Osteoblast (primary cell): ENCODE data around the gene PSAP. TPM values are rescaled to one million over a fixed set of nuclear protein-coding genes. Genes with fewer than 3 reads are reported as not detected.

Source experiments
- DNase-seq: peaks from one replicate; pipeline ENCODE4 v3.0.0; 2011; ENCODE audit warnings: low spot score, mixed read lengths; ENCODE audit not compliant: insufficient read length; ENCODE audit errors: missing footprints
- H2AFZ ChIP-seq: 2 replicates; pipeline ENCODE4 v1.6.0; 2011; ENCODE audit warnings: mild to moderate bottlenecking, low read length
- H3K27ac ChIP-seq: 2 replicates; pipeline ENCODE4 v1.5.1; 2011; ENCODE audit warnings: mild to moderate bottlenecking, low read depth, low read length, moderate library complexity
- H3K27me3 ChIP-seq: 2 replicates; pipeline ENCODE4 v1.6.0; 2012; ENCODE audit warnings: mild to moderate bottlenecking, control low read depth, inconsistent platforms, low read length, moderate library complexity; ENCODE audit not compliant: insufficient read depth
- H3K36me3 ChIP-seq: 2 replicates; pipeline ENCODE4 v1.5.1; 2011; ENCODE audit warnings: mild to moderate bottlenecking, low read length, control low read depth, moderate library complexity; ENCODE audit not compliant: insufficient read depth
- H3K4me1 ChIP-seq: 2 replicates; pipeline ENCODE4 v1.5.1; 2011; ENCODE audit warnings: mild to moderate bottlenecking, low read length, control low read depth, moderate library complexity; ENCODE audit not compliant: insufficient read depth
- H3K4me2 ChIP-seq: 2 replicates; pipeline ENCODE4 v1.6.0; 2011; ENCODE audit warnings: mild to moderate bottlenecking, low read length; ENCODE audit not compliant: insufficient read depth
- H3K4me3 ChIP-seq: fragments of 200-600 bp; sonication (generic); 3 replicates; pipeline ENCODE4 v1.5.1; 2012; ENCODE audit warnings: mild to moderate bottlenecking, low read length, inconsistent platforms; ENCODE audit not compliant: insufficient read depth
- H3K79me2 ChIP-seq: 2 replicates; pipeline ENCODE4 v1.6.0; 2012; ENCODE audit warnings: mild to moderate bottlenecking, low read length, control low read depth, inconsistent platforms; ENCODE audit not compliant: insufficient read depth
- H3K9me3 ChIP-seq: 2 replicates; pipeline ENCODE4 v1.5.1; 2011; ENCODE audit warnings: low read depth, low read length, control low read depth
- H4K20me1 ChIP-seq: 2 replicates; pipeline ENCODE4 v1.6.0; 2012; ENCODE audit warnings: mild to moderate bottlenecking, low read length, control low read depth; ENCODE audit not compliant: insufficient read depth
- CTCF ChIP-seq: IDR thresholded peaks from 2 replicates; pipeline ENCODE4 v1.5.1; 2011; ENCODE audit warnings: mild to moderate bottlenecking, low read depth, low read length, moderate library complexity; ENCODE audit errors: extremely low read depth
- total RNA-seq: library from RNA; depleted of rRNA; stranded (reverse); fragments of >200 nt; gene quantifications from 2 replicates; pipeline ENCODE4 v1.2.3, GENCODE V29; 2012

Gene PSAP
- total RNA-seq, 1 donor, result 1,391 TPM

- no peaks in the 10 kb centered on the region for H3K36me3 ChIP-seq
- no peak for TF ChIP-seq CTCF
- no peaks in the 10 kb centered on the region for H3K4me1 ChIP-seq
- no peak overlapping the region for H2AFZ ChIP-seq
- no peaks in the 10 kb centered on the region for H3K79me2 ChIP-seq
- no peak overlapping the region for H3K27ac ChIP-seq
- H3K27me3 ChIP-seq, result peaks cover 3% of the 10 kb centered on the region
- H3K4me3 ChIP-seq, result no peak overlapping the region
- H4K20me1 ChIP-seq, result no peaks in the 10 kb centered on the region
- peak; percentile 13 for DNase-seq
- H3K4me2 ChIP-seq, result no peak overlapping the region
- no peaks in the 10 kb centered on the region for H3K9me3 ChIP-seq
Observed at GRCh38 chr10:71784679-71785272, 66.3 kb downstream of the PSAP start.

GRCh38 chr10:71783917-71784678 lies 67.0 kb downstream of the PSAP start:
- no peaks in the 10 kb centered on the region for H3K4me1 ChIP-seq
- DNase-seq, result peak; percentile 31
- H4K20me1 ChIP-seq, result no peaks in the 10 kb centered on the region
- no peaks in the 10 kb centered on the region for H3K79me2 ChIP-seq
- H3K27me3 ChIP-seq, result peaks cover 3% of the 10 kb centered on the region
- TF ChIP-seq CTCF, result no peak
- no peaks in the 10 kb centered on the region for H3K9me3 ChIP-seq
- H3K36me3 ChIP-seq, result no peaks in the 10 kb centered on the region
- no peak overlapping the region for H3K4me3 ChIP-seq
- no peak overlapping the region for H2AFZ ChIP-seq
- no peak overlapping the region for H3K4me2 ChIP-seq
- no peak overlapping the region for H3K27ac ChIP-seq

GRCh38 chr10:71782917-71783490 lies 68.0 kb downstream of the PSAP start:
- Histone ChIP-seq H4K20me1 (no peaks in the 10 kb centered on the region), H3K36me3 (no peaks in the 10 kb centered on the region), H3K4me3 (no peak overlapping the region), H2AFZ (no peak overlapping the region), H3K27ac (no peak overlapping the region), H3K4me2 (no peak overlapping the region), H3K9me3 (no peaks in the 10 kb centered on the region), H3K27me3 (peaks cover 3% of the 10 kb centered on the region), H3K79me2 (no peaks in the 10 kb centered on the region), H3K4me1 (no peaks in the 10 kb centered on the region)
- peak; percentile 73 for DNase-seq
- TF ChIP-seq CTCF, result no peak
